ENCODE results near the gene CTSW.

- TF ChIP-seq CTCF (IDR thresholded peaks at IDR 0.05) (no peak), REST (IDR thresholded peaks at IDR 0.05; ENCODE audit: insufficient read depth in 1 of 2, low read depth in 2 of 2, low read length in 1 of 2) (no peak)
Observed at GRCh38 chr11:65927904-65928397, 48.3 kb downstream of the CTSW start.

Measured in Panc1 (cell line).